H1 (cell line): ENCODE data around the gene FANCI. TPM values are rescaled to one million over a fixed set of nuclear protein-coding genes. Genes with fewer than 3 reads are reported as not detected.

Experiments
- CTCF ChIA-PET: fragments of 300-600 bp; sonication (Branson Sonifier 250); formaldehyde crosslinking; loops from one replicate; lab custom pipeline; 2021; ENCODE audit not compliant: partially characterized antibody; lab: Charles Lee
- POLR2A ChIA-PET: fragments of 300-600 bp; sonication (Branson Sonifier 250); formaldehyde crosslinking; loops from one replicate; lab custom pipeline; 2021; ENCODE audit warnings: inconsistent platforms; ENCODE audit not compliant: partially characterized antibody; lab: Charles Lee
- DNase-seq, 2 experiments: peaks; one replicate each; pipeline versions ENCODE4 v3.0.0 to v3.0.0-alpha.2; 2010 to 2022; ENCODE audit warnings: low spot score in 2 of 2, low read depth in 1 of 2, mixed read lengths in 1 of 2
- FAIRE-seq: peaks from 2 replicates; lab custom pipeline; 2011; peaks lifted over from hg19 to GRCh38; lab: Jason Lieb, UNC
- H2AFZ ChIP-seq: 2 replicates; pipeline ENCODE4 v1.8.1; 2012; ENCODE audit warnings: low read length, inconsistent platforms
- H2AK5ac ChIP-seq: 2 replicates; pipeline ENCODE4 v1.6.1; 2013; ENCODE audit warnings: low read depth, low read length
- H2BK120ac ChIP-seq: replicated peaks from 2 replicates; pipeline ENCODE3; 2013; ENCODE audit warnings: low read depth, low read length, inconsistent platforms
- H2BK12ac ChIP-seq: 2 replicates; pipeline ENCODE4 v1.6.1; 2013; ENCODE audit warnings: low read depth, low read length
- H2BK15ac ChIP-seq: 2 replicates; pipeline ENCODE4 v1.6.1; 2013; ENCODE audit warnings: low read length
- H2BK20ac ChIP-seq: 2 replicates; pipeline ENCODE4 v1.6.1; 2013; ENCODE audit warnings: low read length
- H2BK5ac ChIP-seq: 2 replicates; pipeline ENCODE4 v1.6.1; 2013; ENCODE audit warnings: low read depth, low read length
- H3K14ac ChIP-seq: 2 replicates; pipeline ENCODE4 v1.6.1; 2013; ENCODE audit warnings: inconsistent platforms; ENCODE audit not compliant: insufficient read length
- H3K18ac ChIP-seq: 2 replicates; pipeline ENCODE4 v1.6.1; 2013; ENCODE audit warnings: low read length; ENCODE audit errors: extremely low read depth
- H3K23ac ChIP-seq: 2 replicates; pipeline ENCODE4 v1.6.1; 2013; ENCODE audit warnings: inconsistent platforms; ENCODE audit not compliant: insufficient read length
- H3K23me2 ChIP-seq: 2 replicates; pipeline ENCODE4 v1.6.1; 2013; ENCODE audit warnings: low read depth, low read length
- H3K27ac ChIP-seq: 2 replicates; pipeline ENCODE4 v1.6.1; 2011; ENCODE audit warnings: low read depth, low read length, inconsistent platforms
- H3K27me3 ChIP-seq, 4 experiments: replicated peaks in 1 of 4; 1 replicate in 1 of 4; 2 replicates in 3 of 4; pipeline versions ENCODE4 v1.6.1 to v1.8.1; 2011 to 2013; ENCODE audit warnings: low read length in 3 of 4, mild to moderate bottlenecking in 3 of 4, inconsistent platforms in 2 of 4, mixed read lengths in 2 of 4, moderate library complexity in 1 of 4; ENCODE audit not compliant: control insufficient read depth in 3 of 4, insufficient read depth in 3 of 4; ENCODE audit errors: extremely low read depth in 1 of 4
- H3K36me3 ChIP-seq, 4 experiments: 2 replicates each; pipeline versions ENCODE4 v1.6.1 to v1.8.1; 2011 to 2013; ENCODE audit warnings: mild to moderate bottlenecking in 4 of 4, low read length in 3 of 4, moderate library complexity in 2 of 4, control low read depth in 1 of 4, inconsistent platforms in 1 of 4; ENCODE audit not compliant: insufficient read depth in 4 of 4, control insufficient read depth in 2 of 4
- H3K4ac ChIP-seq: replicated peaks from 2 replicates; pipeline ENCODE3; 2013; ENCODE audit warnings: low read length, low read depth, mixed read lengths, inconsistent platforms; ENCODE audit not compliant: insufficient read length
- H3K4me1 ChIP-seq, 4 experiments: replicated peaks in 1 of 4; 1 replicate in 1 of 4; 2 replicates in 3 of 4; pipeline versions ENCODE4 v1.6.1 to v1.8.1; 2011 to 2013; ENCODE audit warnings: low read length in 3 of 4, inconsistent platforms in 2 of 4, mixed read lengths in 1 of 4; ENCODE audit not compliant: insufficient read depth in 4 of 4, control insufficient read depth in 3 of 4
- H3K4me2 ChIP-seq, 2 experiments: 2 replicates each; pipeline versions ENCODE4 v1.6.1 to v1.8.1; 2011 to 2013; ENCODE audit warnings: low read depth in 2 of 2, low read length in 2 of 2, control low read depth in 1 of 2, inconsistent platforms in 1 of 2, mild to moderate bottlenecking in 1 of 2; ENCODE audit not compliant: insufficient read depth in 1 of 2
- H3K4me3 ChIP-seq, 4 experiments: fragments of 200-600, 300-600 bp in 1 of 4; sonication (generic), shearing (Covaris generic), sonication (Bioruptor Twin) in 1 of 4; 2 replicates each; pipeline versions ENCODE4 v1.5.1 to v1.8.1; 2011 to 2016; ENCODE audit warnings: low read length in 4 of 4, low read depth in 3 of 4, control low read depth in 2 of 4, inconsistent platforms in 2 of 4, mild to moderate bottlenecking in 2 of 4, mixed read lengths in 1 of 4, moderate library complexity in 1 of 4; ENCODE audit not compliant: insufficient read depth in 2 of 4; ENCODE audit errors: extremely low read depth in 1 of 4
- H3K56ac ChIP-seq: replicated peaks from 2 replicates; pipeline ENCODE3; 2013; ENCODE audit warnings: low read depth, mild to moderate bottlenecking, mixed read lengths, low read length, inconsistent platforms; ENCODE audit not compliant: insufficient read length
- H3K79me1 ChIP-seq: 2 replicates; pipeline ENCODE4 v1.6.1; 2013; ENCODE audit warnings: low read depth, low read length, control low read depth
- H3K79me2 ChIP-seq, 2 experiments: 2 replicates each; pipeline versions ENCODE4 v1.6.1 to v1.8.1; 2012 to 2013; ENCODE audit warnings: low read length in 2 of 2, mild to moderate bottlenecking in 2 of 2, inconsistent platforms in 1 of 2; ENCODE audit not compliant: insufficient read depth in 2 of 2, control insufficient read depth in 1 of 2
- H3K9ac ChIP-seq, 4 experiments: replicated peaks in 1 of 4; 1 replicate in 1 of 4; 2 replicates in 3 of 4; pipeline versions ENCODE4 v1.6.1 to v1.8.1; 2011 to 2013; ENCODE audit warnings: low read depth in 3 of 4, low read length in 3 of 4, control low read depth in 2 of 4, mild to moderate bottlenecking in 2 of 4, moderate library complexity in 2 of 4, inconsistent platforms in 1 of 4; ENCODE audit errors: extremely low read depth in 1 of 4
- H3K9me3 ChIP-seq, 2 experiments: 2 replicates each; pipeline versions ENCODE4 v1.6.1 to v1.8.1; 2012 to 2013; ENCODE audit warnings: mild to moderate bottlenecking in 2 of 2, moderate library complexity in 2 of 2, control low read depth in 1 of 2, inconsistent platforms in 1 of 2, low read depth in 1 of 2, low read length in 1 of 2, mixed read lengths in 1 of 2; ENCODE audit not compliant: insufficient read depth in 2 of 2
- H4K20me1 ChIP-seq, 2 experiments: replicated peaks in 1 of 2; 2 replicates each; pipeline versions ENCODE3 to v1.8.1; 2011 to 2013; ENCODE audit warnings: inconsistent platforms in 2 of 2, low read length in 2 of 2, mild to moderate bottlenecking in 1 of 2; ENCODE audit not compliant: insufficient read depth in 2 of 2, control insufficient read depth in 1 of 2
- H4K5ac ChIP-seq: 2 replicates; pipeline ENCODE4 v1.6.1; 2013; ENCODE audit warnings: low read length, low read depth, mixed read lengths, inconsistent platforms; ENCODE audit not compliant: insufficient read length
- H4K8ac ChIP-seq: 2 replicates; pipeline ENCODE4 v1.8.0; 2013; ENCODE audit warnings: mild to moderate bottlenecking, moderate library complexity, low read length, inconsistent platforms; ENCODE audit not compliant: insufficient read depth; ENCODE audit errors: extremely low read depth
- H4K91ac ChIP-seq: replicated peaks from 2 replicates; pipeline ENCODE3; 2013; ENCODE audit warnings: low read length, mixed read lengths, inconsistent platforms; ENCODE audit not compliant: insufficient read length
- HDAC2 ChIP-seq, 2 experiments: fragments of 300-600 bp in 1 of 2; sonication (generic) in 1 of 2; IDR thresholded peaks; 2 replicates each; pipeline ENCODE4 v1.6.1; 2011 to 2012; ENCODE audit warnings: low read depth in 2 of 2, low read length in 2 of 2, mild to moderate bottlenecking in 2 of 2, moderate library complexity in 2 of 2, borderline replicate concordance in 1 of 2, inconsistent platforms in 1 of 2
- RAD21 ChIP-seq, 2 experiments: IDR thresholded peaks in 1 of 2; conservative IDR thresholded peaks in 1 of 2; 2 replicates each; pipeline ENCODE4 v1.6.1; 2011; ENCODE audit warnings: low read depth in 2 of 2, low read length in 2 of 2, improper control_type of control experiment in 1 of 2, inconsistent platforms in 1 of 2, mild to moderate bottlenecking in 1 of 2, moderate library complexity in 1 of 2
- TBP ChIP-seq: IDR thresholded peaks from 2 replicates; pipeline ENCODE4 v1.6.1; 2011; ENCODE audit warnings: low read depth, low read length, improper control_type of control experiment
- WGBS, 2 experiments: shearing (Covaris generic) in 1 of 2; methylation state at CpG; one replicate each; pipeline versions ENCODE4 v1.1.6 to v1.1.7; 2013 to 2015; ENCODE audit warnings: low lambda C conversion rate in 2 of 2, mixed read lengths in 2 of 2, inconsistent platforms in 1 of 2, low coverage in 1 of 2, missing lambda C conversion rate in 1 of 2; ENCODE audit not compliant: insufficient replicate concordance in 2 of 2, insufficient coverage in 1 of 2, insufficient read length in 1 of 2; ENCODE audit errors: extremely low coverage in 1 of 2, missing lambda C conversion rate in 1 of 2; 5-methylcytosine and 5-hydroxymethylcytosine counted together
- polyA plus RNA-seq, 7 experiments: library from polyadenylated mRNA; depleted of rRNA in 3 of 7; stranded (reverse) in 5 of 7; unstranded in 2 of 7; fragments of >200 nt in 5 of 7; fragments of 200-250 nt in 2 of 7; gene quantifications; 1 replicate in 5 of 7; 2 replicates in 1 of 7; 4 replicates in 1 of 7; pipeline versions ENCODE4 v1.2.1 to v1.2.3, GENCODE V29; 2011 to 2013; ENCODE audit warnings: missing spikeins in 2 of 7, mixed read lengths in 2 of 7
- total RNA-seq: library from RNA; stranded (reverse); fragmentation: NEBNext Ultra II Directional; extraction: Animal tissue kit (Norgen Biotek cat#: 25700); gene quantifications from 2 replicates; pipeline ENCODE4 v1.2.1, GENCODE V29; 2021

FANCI gene
- total and polyA plus RNA-seq, 2 of the 8 experiments (the other 6 are each of a cell fraction or from before 2014, with no cell fraction given): 37.8 to 115 TPM

DNA sequence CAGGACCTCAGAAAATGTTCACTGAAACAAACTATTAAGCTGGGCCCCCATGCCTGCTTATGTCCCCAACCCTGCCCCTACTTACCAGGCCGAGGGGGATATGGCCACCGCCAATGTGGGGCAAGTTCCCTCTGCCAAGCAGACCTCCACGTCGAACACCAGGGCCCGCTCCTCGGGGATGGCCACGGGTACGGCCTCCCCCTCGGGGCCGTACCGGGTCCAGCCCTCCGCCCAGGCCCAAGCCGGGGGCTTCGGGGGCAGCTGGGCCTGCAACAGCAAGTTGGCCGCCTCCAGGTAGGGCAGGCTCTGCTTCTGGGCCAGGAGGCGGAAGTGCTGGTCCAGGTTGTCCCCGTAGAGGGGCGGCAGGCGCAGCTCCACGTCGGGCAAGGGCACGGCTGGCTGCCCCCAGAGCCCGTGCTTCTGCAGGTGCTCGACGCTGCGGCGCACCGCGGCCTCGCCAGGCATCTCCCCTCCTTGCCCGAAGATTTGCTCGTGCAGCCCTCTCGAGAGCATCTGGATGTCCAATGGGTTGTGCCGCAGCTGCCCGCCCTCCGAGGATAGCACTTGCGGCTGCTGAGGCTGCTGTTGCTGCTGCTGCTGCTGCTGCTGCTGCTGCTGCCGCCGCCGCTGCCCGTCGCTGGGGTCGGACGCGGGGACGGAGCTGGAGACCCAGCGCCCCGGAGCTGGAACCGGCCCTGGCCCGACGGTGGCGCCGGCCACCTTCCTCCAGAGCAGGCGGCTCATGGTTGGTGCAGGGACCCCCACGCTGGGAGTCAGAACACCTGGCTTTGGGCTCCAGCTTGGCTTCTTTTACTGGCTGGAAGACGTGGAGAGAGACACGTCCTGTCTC lies 89.5 kb downstream of the FANCI start:
- H3K9me3 ChIP-seq: no peaks in the 10 kb centered on the region
- no peak overlapping the region for H2BK15ac ChIP-seq
- WGBS, 2 experiments: 89% methylated on average over 54 of the region's 57 CpGs; no CpG with 5 or more reads in 1 of the 2 experiments
- H4K5ac ChIP-seq: no peak overlapping the region
- no peak overlapping the region for H3K56ac ChIP-seq
- peaks cover 9% of the 10 kb centered on the region for H3K23me2 ChIP-seq
- H3K79me2 ChIP-seq: peaks cover 0 to 21% of the 10 kb centered on the region in 2 experiments; a peak in 2 of 4 replicates
- H3K23ac ChIP-seq: no peak overlapping the region
- peak overlapping the region in 1 of 4 experiments; percentile 91; a peak in 1 of 7 replicates for H3K9ac ChIP-seq
- ChIA-PET POLR2A (interaction anchor here (0.9 to 20.0 kb wide), 4 partner anchors 13 to 245 kb away, joined by 3 to 250 read pairs (median 3); no protein-coding TSS in a partner anchor), CTCF (interaction anchor here (0.7 to 6.3 kb wide), 22 partner anchors 9 to 156 kb away, joined by 3 to 54 read pairs (median 4); no protein-coding TSS in a partner anchor)
- H4K20me1 ChIP-seq: peaks cover 6 to 24% of the 10 kb centered on the region in 2 experiments
- H2BK20ac ChIP-seq: no peak overlapping the region
- H3K4me2 ChIP-seq: peak overlapping the region; percentile 67 to 95
- no peak overlapping the region for H2BK120ac ChIP-seq
- H3K4ac ChIP-seq: no peak overlapping the region
- no peak overlapping the region for H2AFZ ChIP-seq
- TF ChIP-seq TBP (no peak), RAD21 (IDR thresholded peaks at IDR 0.05 in 1 of 2, conservative IDR thresholded peaks at IDR 0.05 in 1 of 2; ENCODE audit: low read depth in 2 of 2, low read length in 2 of 2) (0 out of 4 replicates have a peak, but pooled peaks of 1 of the 2 experiments have one; percentile 18), HDAC2 (IDR thresholded peaks at IDR 0.05; ENCODE audit: borderline replicate concordance in 1 of 2, low read depth in 2 of 2, low read length in 2 of 2) (no peak)
- H4K91ac ChIP-seq: no peak overlapping the region
- H3K14ac ChIP-seq: no peak overlapping the region
- peaks cover 36 to 46% (median 42%) of the 10 kb centered on the region in 4 experiments for H3K36me3 ChIP-seq
- H2BK12ac ChIP-seq: no peak overlapping the region
- H3K4me1 ChIP-seq: peaks cover 0 to 16% (median 3%) of the 10 kb centered on the region in 4 experiments; a peak in 4 of 7 replicates
- H3K79me1 ChIP-seq: peaks cover 8% of the 10 kb centered on the region
- no peak overlapping the region for H4K8ac ChIP-seq
- H2AK5ac ChIP-seq: no peak overlapping the region
- no peak overlapping the region for H3K18ac ChIP-seq
- DNase-seq: no peak
- H3K27ac ChIP-seq: no peak overlapping the region
- no peak overlapping the region for H2BK5ac ChIP-seq
- no peaks in the 10 kb centered on the region; a peak in 1 of 7 replicates for H3K27me3 ChIP-seq
- no peak for FAIRE-seq
- peak overlapping the region; percentile 79 to 93 (median 86) for H3K4me3 ChIP-seq
